ENCODE measurements around the gene MAGI2. TPM values are rescaled to one million over a fixed set of nuclear protein-coding genes. Genes with fewer than 3 reads are reported as not detected.
"Not testable (repeated sequence)": the region's sequence is repeated elsewhere in the genome, so short reads cannot be mapped to it uniquely, and the experiment has no call there.

MAGI2 gene
- polyA plus RNA-seq, 1 experiment: 0.81 TPM

GRCh38 chr7:78254726-78255055 lies 1198.8 kb downstream of the MAGI2 start:
- ChIA-PET POLR2A (no interaction called here), CTCF (no interaction called here)
- no peaks in the 10 kb centered on the region for H3K27me3 ChIP-seq (ENCODE audit: control insufficient read depth, insufficient read depth, low read length)
- H3K4me3 ChIP-seq (ENCODE audit: low read depth, low read length): no peak overlapping the region
- TF ChIP-seq CTCF (IDR thresholded peaks at IDR 0.05; ENCODE audit: insufficient read depth, low read depth, low read length): no peak
- no peak for DNase-seq (ENCODE audit: low read depth)
- H3K36me3 ChIP-seq (ENCODE audit: control insufficient read depth, insufficient read depth, low read length): no peaks in the 10 kb centered on the region

GRCh38 chr7:78253850-78254725 lies 1199.4 kb downstream of the MAGI2 start:
- CTCF ChIA-PET: no interaction called here
- TF ChIP-seq CTCF (IDR thresholded peaks at IDR 0.05; ENCODE audit: insufficient read depth, low read depth, low read length): no peak
- Histone ChIP-seq H3K27me3 (ENCODE audit: control insufficient read depth, insufficient read depth, low read length) (no peaks in the 10 kb centered on the region), H3K36me3 (ENCODE audit: control insufficient read depth, insufficient read depth, low read length) (no peaks in the 10 kb centered on the region), H3K4me3 (ENCODE audit: low read depth, low read length) (no peak overlapping the region)
- no peak for DNase-seq (ENCODE audit: low read depth)
- POLR2A ChIA-PET: no interaction called here

GRCh38 chr7:78248867-78249266 lies 1204.6 kb downstream of the MAGI2 start:
- no peak overlapping the region for H3K4me3 ChIP-seq (ENCODE audit: low read depth, low read length)
- no peaks in the 10 kb centered on the region for H3K36me3 ChIP-seq (ENCODE audit: control insufficient read depth, insufficient read depth, low read length)
- ChIA-PET POLR2A (no interaction called here), CTCF (no interaction called here)
- no peaks in the 10 kb centered on the region for H3K27me3 ChIP-seq (ENCODE audit: control insufficient read depth, insufficient read depth, low read length)
- no peak for DNase-seq (ENCODE audit: low read depth)
- TF ChIP-seq CTCF (IDR thresholded peaks at IDR 0.05; ENCODE audit: insufficient read depth, low read depth, low read length): no peak

- CTCF ChIA-PET: interaction anchor here (1.3 kb wide), 1 partner anchor 10 kb away, joined by 6 read pairs; no protein-coding TSS in a partner anchor
- Histone ChIP-seq H3K36me3 (ENCODE audit: control insufficient read depth, insufficient read depth, low read length) (no peaks in the 10 kb centered on the region), H3K27me3 (ENCODE audit: control insufficient read depth, insufficient read depth, low read length) (no peaks in the 10 kb centered on the region), H3K4me3 (ENCODE audit: low read depth, low read length) (no peak overlapping the region)
- no peak for DNase-seq (ENCODE audit: low read depth)
- TF ChIP-seq CTCF (IDR thresholded peaks at IDR 0.05; ENCODE audit: insufficient read depth, low read depth, low read length): no peak
- POLR2A ChIA-PET: no interaction called here
Observed at GRCh38 chr7:78247910-78248689, 1205.4 kb downstream of the MAGI2 start.

GRCh38 chr7:78240179-78240578 lies 1213.3 kb downstream of the MAGI2 start:
- DNase-seq (ENCODE audit: low read depth); H3K36me3 ChIP-seq (ENCODE audit: control insufficient read depth, insufficient read depth, low read length); POLR2A ChIA-PET; H3K4me3 ChIP-seq (ENCODE audit: low read depth, low read length); H3K27me3 ChIP-seq (ENCODE audit: control insufficient read depth, insufficient read depth, low read length); CTCF ChIA-PET: not testable (repeated sequence)

Data from BJ (cell line).